Measurements from ENCODE around the gene LRRC63.

Gene LRRC63

GRCh38 chr13:46310066-46310465 lies 98.3 kb downstream of the LRRC63 start:
- TF ChIP-seq CTCF (conservative IDR thresholded peaks at IDR 0.05; ENCODE audit: low read depth, low read length): no peak
- H3K4me3 ChIP-seq (ENCODE audit: low read depth, low read length): no peak overlapping the region
- no peak for DNase-seq (ENCODE audit: low read depth)

GRCh38 chr13:46311217-46311616 lies 99.5 kb downstream of the LRRC63 start:
- no peak for DNase-seq (ENCODE audit: low read depth)
- H3K4me3 ChIP-seq (ENCODE audit: low read depth, low read length): no peak overlapping the region
- TF ChIP-seq CTCF (conservative IDR thresholded peaks at IDR 0.05; ENCODE audit: low read depth, low read length): no peak

GRCh38 chr13:46313024-46313423 lies 101.3 kb downstream of the LRRC63 start:
- no peak for TF ChIP-seq CTCF (conservative IDR thresholded peaks at IDR 0.05; ENCODE audit: low read depth, low read length)
- DNase-seq (ENCODE audit: low read depth): no peak
- H3K4me3 ChIP-seq (ENCODE audit: low read depth, low read length): no peak overlapping the region

DNA sequence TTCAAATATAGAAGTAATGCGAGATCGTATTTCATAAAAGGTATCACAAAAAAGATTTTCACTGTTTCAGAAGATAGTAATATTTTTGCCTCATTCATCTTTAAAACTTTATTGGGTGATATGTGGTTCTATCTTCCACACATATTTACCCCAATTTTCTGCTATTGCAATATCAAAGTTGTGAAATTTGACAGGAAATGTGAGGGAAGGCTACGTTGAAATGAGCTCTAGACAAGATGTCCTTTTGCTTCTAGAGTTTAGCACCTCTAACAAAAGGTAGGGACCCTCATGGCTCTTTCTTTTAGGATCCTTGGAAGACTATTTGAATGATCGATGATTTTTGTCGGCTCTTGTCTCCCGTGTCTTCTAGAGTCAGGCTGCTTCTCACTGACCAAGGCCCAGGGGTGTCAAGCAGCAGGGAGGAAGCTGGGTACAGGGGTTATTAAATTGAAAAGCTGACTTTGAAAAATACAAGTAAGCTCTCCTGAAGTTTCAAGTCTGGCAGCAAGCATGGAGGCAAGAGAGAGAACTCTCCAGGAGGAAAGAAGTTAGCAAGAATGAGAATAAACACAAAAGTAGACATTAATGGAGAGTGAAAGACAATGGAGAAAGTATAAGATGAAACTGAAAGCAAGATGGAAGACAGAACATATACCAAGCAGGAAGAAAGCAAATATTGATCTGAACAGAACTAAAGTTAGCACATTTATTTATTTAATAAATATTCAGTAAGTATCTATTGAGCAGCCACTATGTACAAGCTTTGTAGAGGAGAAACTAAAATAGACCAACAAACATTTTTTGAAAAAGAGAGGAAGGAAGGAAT lies 101.9 kb downstream of the LRRC63 start:
- H3K4me3 ChIP-seq (ENCODE audit: low read depth, low read length): no peak overlapping the region
- TF ChIP-seq CTCF (conservative IDR thresholded peaks at IDR 0.05; ENCODE audit: low read depth, low read length): no peak
- no peak for DNase-seq (ENCODE audit: low read depth)

DNA sequence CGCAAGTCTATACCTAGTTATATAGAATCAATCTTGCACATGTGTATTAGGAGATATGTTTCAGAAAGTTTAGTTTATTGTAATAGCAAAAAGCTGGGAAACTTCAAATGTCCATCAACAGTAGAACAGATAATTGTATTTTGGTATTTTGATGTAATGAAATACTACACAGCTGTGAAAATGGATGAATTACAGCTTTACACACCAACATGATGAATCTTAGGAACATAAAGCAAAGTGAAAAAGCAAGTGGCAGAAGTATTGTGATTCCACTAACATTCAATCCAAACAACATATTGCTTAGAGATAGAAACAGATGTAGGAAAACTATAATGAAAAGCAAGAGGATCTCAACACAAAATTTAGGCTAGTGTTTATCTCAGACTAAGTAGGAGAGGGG lies 102.9 kb downstream of the LRRC63 start:
- no peak for TF ChIP-seq CTCF (conservative IDR thresholded peaks at IDR 0.05; ENCODE audit: low read depth, low read length)
- DNase-seq (ENCODE audit: low read depth): no peak
- no peak overlapping the region for H3K4me3 ChIP-seq (ENCODE audit: low read depth, low read length)

- TF ChIP-seq CTCF (conservative IDR thresholded peaks at IDR 0.05; ENCODE audit: low read depth, low read length): no peak
- no peak for DNase-seq (ENCODE audit: low read depth)
- H3K4me3 ChIP-seq (ENCODE audit: low read depth, low read length): no peak overlapping the region
Measured at GRCh38 chr13:46315036-46315435, 103.3 kb downstream of the LRRC63 start.

GRCh38 chr13:46315491-46316075 lies 103.9 kb downstream of the LRRC63 start:
- H3K4me3 ChIP-seq (ENCODE audit: low read depth, low read length): no peak overlapping the region
- no peak for DNase-seq (ENCODE audit: low read depth)
- TF ChIP-seq CTCF (conservative IDR thresholded peaks at IDR 0.05; ENCODE audit: low read depth, low read length): no peak

Data from choroid plexus epithelial cell (primary cell).